DOHH2 (cell line): ENCODE results near the gene FNIP2.

ENCODE experiments used
- H3F3A ChIP-seq: fragments of 200-600 bp; sonication (generic), shearing (Covaris generic); 2 replicates; pipeline ENCODE4 v1.6.0; 2016; ENCODE audit warnings: antibody characterized with exemption, mild to moderate bottlenecking; ENCODE audit not compliant: control insufficient read depth, insufficient read depth
- H3K27ac ChIP-seq: fragments of 200-600 bp; sonication (generic); 2 replicates; pipeline ENCODE4 v1.5.1; 2014; ENCODE audit warnings: low read depth, mild to moderate bottlenecking, low read length, moderate library complexity
- H3K27me3 ChIP-seq: fragments of 200-600 bp; sonication (generic); 2 replicates; pipeline ENCODE4 v1.6.1; 2014; ENCODE audit warnings: mild to moderate bottlenecking, low read length, mixed read lengths; ENCODE audit not compliant: control insufficient read depth
- H3K36me3 ChIP-seq: fragments of 200-600 bp; sonication (generic); 2 replicates; pipeline ENCODE4 v1.6.1; 2014; ENCODE audit warnings: mild to moderate bottlenecking, low read length, moderate library complexity, mixed read lengths; ENCODE audit not compliant: control insufficient read depth
- H3K4me1 ChIP-seq: fragments of 200-600 bp; sonication (generic); 2 replicates; pipeline ENCODE4 v1.6.1; 2014; ENCODE audit warnings: mild to moderate bottlenecking, low read length, mixed read lengths; ENCODE audit not compliant: control insufficient read depth
- H3K4me2 ChIP-seq: fragments of 200-600 bp; sonication (generic); 2 replicates; pipeline ENCODE4 v1.6.0; 2014; ENCODE audit warnings: mild to moderate bottlenecking, low read length, moderate library complexity
- H3K4me3 ChIP-seq: fragments of 200-600 bp; sonication (generic); 2 replicates; pipeline ENCODE4 v1.5.1; 2014; ENCODE audit warnings: mild to moderate bottlenecking, low read length, mixed read lengths
- H3K79me2 ChIP-seq: fragments of 200-600 bp; sonication (generic); 2 replicates; pipeline ENCODE4 v1.6.1; 2014; ENCODE audit warnings: mild to moderate bottlenecking, low read length, mixed read lengths; ENCODE audit not compliant: control insufficient read depth
- H3K9me2 ChIP-seq: fragments of 200-600 bp; sonication (generic); replicated peaks from 2 replicates; pipeline ENCODE4 v1.6.1; 2014; ENCODE audit warnings: mild to moderate bottlenecking, low read length, mixed read lengths; ENCODE audit not compliant: control insufficient read depth
- H3K9me3 ChIP-seq: fragments of 200-600 bp; sonication (generic); 2 replicates; pipeline ENCODE4 v1.6.1; 2014; ENCODE audit warnings: antibody characterized with exemption, low read length, mixed read lengths; ENCODE audit not compliant: control insufficient read depth, insufficient read depth
- H4K20me1 ChIP-seq: fragments of 200-600 bp; sonication (generic); 2 replicates; pipeline ENCODE4 v1.6.0; 2014; ENCODE audit warnings: low read depth, mild to moderate bottlenecking, antibody characterized with exemption, low read length, moderate library complexity; ENCODE audit not compliant: control insufficient read depth, insufficient read depth
- CTCF ChIP-seq: fragments of 200-600 bp; sonication (generic); IDR thresholded peaks from one replicate; pipeline ENCODE4 v1.5.1; 2014; ENCODE audit warnings: antibody characterized with exemption, mild to moderate bottlenecking, low read depth, low read length; ENCODE audit not compliant: poor library complexity, severe bottlenecking
- EZH2phosphoT487 ChIP-seq: fragments of 200-600 bp; sonication (generic); IDR thresholded peaks from 2 replicates; pipeline ENCODE4 v1.6.1; 2017; ENCODE audit warnings: borderline replicate concordance, mild to moderate bottlenecking, antibody characterized with exemption, low read length, moderate library complexity, mixed read lengths

Gene FNIP2

GRCh38 chr4:158796370-158797140, 27.7 kb downstream of the FNIP2 start:
- Histone ChIP-seq H3F3A (no peaks in the 10 kb centered on the region), H3K79me2 (no peaks in the 10 kb centered on the region), H3K4me2 (no peak overlapping the region), H3K9me2 (no peaks in the 10 kb centered on the region), H4K20me1 (no peaks in the 10 kb centered on the region; the same call in 1 of the 2 replicates), H3K9me3 (no peaks in the 10 kb centered on the region), H3K36me3 (no peaks in the 10 kb centered on the region), H3K4me1 (no peaks in the 10 kb centered on the region), H3K27me3 (peaks cover 2% of the 10 kb centered on the region; the same call in 1 of the 2 replicates), H3K4me3 (no peak overlapping the region), H3K27ac (no peak overlapping the region)
- TF ChIP-seq EZH2phosphoT487, result no peak
- TF ChIP-seq CTCF, result no peak

GRCh38 chr4:158798062-158798461, 29.2 kb downstream of the FNIP2 start:
- H3K4me2 ChIP-seq, result no peak overlapping the region
- no peaks in the 10 kb centered on the region for H3K36me3 ChIP-seq
- H3F3A ChIP-seq, result no peaks in the 10 kb centered on the region
- H3K27ac ChIP-seq, result no peak overlapping the region
- no peak for TF ChIP-seq CTCF
- TF ChIP-seq EZH2phosphoT487, result no peak
- H3K79me2 ChIP-seq, result no peaks in the 10 kb centered on the region
- peaks cover 2% of the 10 kb centered on the region; the same call in 1 of the 2 replicates for H3K27me3 ChIP-seq
- H3K4me1 ChIP-seq, result no peaks in the 10 kb centered on the region
- H4K20me1 ChIP-seq, result no peaks in the 10 kb centered on the region; the same call in 1 of the 2 replicates
- H3K9me2 ChIP-seq, result no peaks in the 10 kb centered on the region
- H3K4me3 ChIP-seq, result no peak overlapping the region
- H3K9me3 ChIP-seq, result no peaks in the 10 kb centered on the region

GRCh38 chr4:158799013-158799770, 30.4 kb downstream of the FNIP2 start:
- H3K9me3 ChIP-seq, result no peaks in the 10 kb centered on the region
- H3K4me3 ChIP-seq, result no peak overlapping the region
- H3K9me2 ChIP-seq, result no peaks in the 10 kb centered on the region
- no peaks in the 10 kb centered on the region for H3K79me2 ChIP-seq
- no peak overlapping the region for H3K4me2 ChIP-seq
- H3F3A ChIP-seq, result no peaks in the 10 kb centered on the region
- no peaks in the 10 kb centered on the region for H3K36me3 ChIP-seq
- no peaks in the 10 kb centered on the region for H3K4me1 ChIP-seq
- no peak overlapping the region for H3K27ac ChIP-seq
- H3K27me3 ChIP-seq, result peaks cover 2% of the 10 kb centered on the region; the same call in 1 of the 2 replicates
- no peaks in the 10 kb centered on the region for H4K20me1 ChIP-seq
- TF ChIP-seq EZH2phosphoT487, result no peak
- TF ChIP-seq CTCF, result no peak
